GM19099 (cell line): ENCODE measurements around the gene PIGK.

Experiments
- POLR2A ChIP-seq: IDR thresholded peaks from 3 replicates; pipeline ENCODE4 v1.6.1; 2011; ENCODE audit warnings: low read depth; ENCODE audit not compliant: insufficient read length; ENCODE audit errors: extremely low read depth

Gene PIGK

DNA sequence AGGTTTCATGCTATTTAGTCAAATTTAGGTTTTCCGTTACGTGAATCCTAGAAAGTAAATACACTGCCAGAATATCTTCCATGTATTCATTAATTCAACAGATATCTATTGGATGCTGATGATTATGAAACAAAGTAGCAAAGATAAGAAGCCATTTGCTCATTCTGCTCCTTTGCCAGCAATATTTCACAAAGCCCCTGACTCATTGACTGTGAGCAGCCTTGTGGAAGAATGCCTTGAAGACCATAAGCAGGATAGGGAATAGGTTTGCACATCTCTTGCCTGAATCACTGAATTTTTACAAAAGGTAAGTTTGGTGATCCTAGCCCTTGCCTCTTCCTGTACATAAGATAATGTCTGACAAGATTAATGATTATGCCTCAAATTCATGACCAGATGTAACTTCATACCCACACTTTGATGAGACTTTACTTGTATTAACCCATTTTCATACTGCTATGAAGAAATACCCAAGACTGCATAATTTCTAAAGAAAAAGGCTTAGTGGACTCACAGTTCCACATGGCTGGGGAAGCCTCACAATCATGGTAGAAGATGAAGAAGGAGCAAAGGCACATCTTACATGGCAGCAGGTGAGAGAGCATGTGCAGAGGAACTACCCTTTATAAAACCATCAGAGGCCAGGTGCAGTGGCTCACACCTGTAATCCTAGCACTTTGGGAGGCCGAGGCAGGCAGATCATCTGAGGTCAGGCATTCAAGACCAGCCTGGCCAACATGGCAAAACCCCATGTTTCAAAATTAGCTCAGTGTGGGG lies 1.6 kb upstream of the PIGK start:
- no peak for TF ChIP-seq POLR2A

- TF ChIP-seq POLR2A: no peak
Observed at GRCh38 chr1:77218477-77219165, 609 bp downstream of the PIGK start.

DNA sequence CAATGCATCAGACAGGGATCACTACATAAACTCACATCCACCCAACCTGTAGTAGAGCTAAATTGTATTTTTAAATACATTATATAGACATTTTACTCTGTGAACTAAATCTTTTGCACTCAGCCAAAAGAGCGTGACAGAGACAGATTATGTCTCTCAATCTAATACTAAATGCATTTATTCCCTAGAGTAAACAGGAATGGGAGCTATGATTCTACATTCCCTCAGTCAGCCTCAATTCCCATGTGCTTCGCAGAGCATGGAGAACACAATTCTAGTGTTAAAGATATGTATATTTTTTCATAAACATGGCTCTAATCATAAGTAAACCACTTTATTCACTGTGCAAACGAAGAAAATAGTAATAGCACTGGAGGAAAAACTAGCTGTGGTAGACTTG lies 16.5 kb downstream of the PIGK start:
- no peak for TF ChIP-seq POLR2A

GRCh38 chr1:77200806-77201205 lies 18.4 kb downstream of the PIGK start:
- TF ChIP-seq POLR2A: no peak

- TF ChIP-seq POLR2A: no peak
Observed at GRCh38 chr1:77200293-77200692, 18.9 kb downstream of the PIGK start.

- no peak for TF ChIP-seq POLR2A
Observed at GRCh38 chr1:77197351-77197750, 21.9 kb downstream of the PIGK start.

DNA sequence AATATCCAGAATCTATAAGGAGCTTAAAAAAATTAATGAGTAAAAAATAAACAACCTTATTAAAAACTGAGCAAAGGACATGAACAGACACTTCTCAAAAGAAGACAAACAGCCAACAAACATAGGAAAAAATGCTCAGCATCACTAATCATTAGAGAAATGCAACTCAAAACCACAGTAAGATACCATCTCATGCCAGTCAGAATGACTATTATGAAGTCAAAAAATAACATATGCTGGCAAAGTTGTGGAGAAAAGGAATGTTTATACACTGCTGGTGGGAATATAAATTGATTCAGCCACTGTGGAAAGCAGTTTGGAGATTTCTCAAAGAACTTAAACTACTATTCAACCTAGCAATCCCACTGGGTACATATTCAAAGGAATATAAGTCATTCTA lies 25.3 kb downstream of the PIGK start:
- no peak for TF ChIP-seq POLR2A

- TF ChIP-seq POLR2A: no peak
Observed at GRCh38 chr1:77188770-77189169, 30.5 kb downstream of the PIGK start.

DNA sequence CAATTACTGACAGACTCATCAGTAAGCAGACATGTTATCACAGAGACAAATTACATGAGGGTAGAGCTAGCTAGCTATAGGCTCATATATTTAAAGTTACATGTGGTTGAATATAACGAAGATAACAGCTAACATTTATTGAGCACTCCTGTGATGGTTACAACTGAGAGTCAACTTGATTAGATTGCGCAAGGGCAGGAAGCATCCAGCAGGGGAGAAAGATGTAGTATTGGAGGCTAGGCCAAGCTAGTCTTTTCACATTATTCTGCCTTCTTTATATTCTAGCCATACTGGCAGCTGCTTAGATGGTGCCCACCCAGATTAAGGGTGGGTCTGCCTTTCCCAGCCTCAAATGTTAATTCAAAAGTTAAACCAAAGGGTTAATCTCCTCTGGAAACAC lies 37.1 kb downstream of the PIGK start:
- no peak for TF ChIP-seq POLR2A

DNA sequence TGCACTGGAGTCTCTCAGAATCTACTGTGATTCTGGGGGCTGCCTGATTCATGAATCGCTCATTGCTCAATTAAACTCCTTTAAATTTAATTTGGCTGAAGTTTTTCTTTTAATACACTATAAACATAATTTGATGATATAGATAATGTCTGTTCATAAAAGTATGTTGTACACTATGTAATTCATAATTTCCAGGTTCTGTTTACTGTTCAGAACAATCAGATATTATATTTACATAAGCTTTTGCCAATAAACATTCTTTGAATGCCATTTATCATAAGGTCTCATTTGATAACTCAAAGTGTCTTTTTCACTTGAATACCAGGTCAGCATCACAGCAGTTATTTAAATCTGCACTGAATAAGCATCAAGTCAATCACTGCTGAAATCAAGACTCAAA lies 39.6 kb downstream of the PIGK start:
- TF ChIP-seq POLR2A: no peak

DNA sequence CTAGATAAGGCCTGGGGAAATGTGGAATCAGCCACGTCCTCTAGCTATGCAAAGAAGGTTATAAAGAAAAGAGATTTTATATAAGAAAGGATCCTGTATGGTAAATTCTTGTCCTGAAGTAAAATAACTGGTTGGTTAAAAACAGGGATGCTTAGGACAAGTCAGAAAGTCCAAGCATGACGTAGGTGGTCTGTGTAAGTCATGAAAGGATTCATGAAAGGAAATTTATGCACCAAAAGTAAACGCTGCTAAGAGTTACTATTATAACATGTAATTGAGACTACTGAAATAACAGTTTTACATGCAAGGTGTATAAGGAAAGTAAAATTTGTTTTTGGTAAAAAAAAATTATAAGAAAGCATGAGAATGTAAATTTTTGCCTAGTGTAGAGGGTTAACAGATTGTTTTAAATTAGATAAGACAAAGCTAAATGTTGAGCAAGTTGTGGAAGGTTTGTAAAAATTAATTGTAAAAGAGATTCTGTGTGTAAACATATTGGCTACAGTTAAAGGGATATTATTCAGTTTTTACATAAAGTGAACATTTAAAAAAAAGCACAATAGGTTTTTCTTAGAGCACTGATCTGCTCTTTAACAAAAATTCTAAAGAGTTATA lies 43.9 kb downstream of the PIGK start:
- TF ChIP-seq POLR2A: no peak

DNA sequence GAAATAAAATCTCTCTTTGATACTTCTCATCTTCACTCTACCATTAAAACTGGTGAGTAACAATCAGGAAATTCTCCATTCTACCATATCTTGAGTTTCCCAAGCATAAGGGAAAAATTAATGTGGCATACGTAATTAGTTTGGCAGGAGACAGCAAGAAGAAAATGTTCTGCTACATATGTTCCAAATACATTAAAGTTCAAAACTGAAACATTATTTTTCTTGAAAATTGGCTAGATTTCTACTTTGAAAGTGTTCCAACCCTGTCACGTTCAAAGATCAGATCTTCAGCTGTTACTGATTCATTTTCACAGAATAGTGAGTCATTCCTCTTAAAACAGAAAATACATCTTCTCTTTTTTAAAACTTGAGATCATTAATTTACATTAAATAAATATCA lies 48.5 kb downstream of the PIGK start:
- TF ChIP-seq POLR2A: no peak

DNA sequence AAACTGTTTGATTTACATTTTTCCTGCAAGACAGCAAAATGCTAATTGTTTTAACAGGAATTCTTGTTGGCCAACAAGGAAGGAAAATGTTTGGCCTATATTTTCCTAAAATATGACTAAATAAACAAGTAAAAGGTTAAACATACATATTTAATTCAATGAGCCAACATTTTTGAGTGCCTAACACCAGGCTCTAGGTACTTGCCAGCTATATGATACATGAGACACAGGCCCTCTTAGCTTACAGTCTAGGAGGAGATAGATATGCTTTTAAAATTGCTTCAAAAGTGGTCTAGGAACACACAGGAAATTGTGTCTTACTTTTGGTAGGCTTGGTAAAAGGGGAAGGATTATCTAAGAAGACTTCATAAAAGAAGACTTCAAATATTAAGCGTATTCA lies 50.9 kb downstream of the PIGK start:
- no peak for TF ChIP-seq POLR2A

DNA sequence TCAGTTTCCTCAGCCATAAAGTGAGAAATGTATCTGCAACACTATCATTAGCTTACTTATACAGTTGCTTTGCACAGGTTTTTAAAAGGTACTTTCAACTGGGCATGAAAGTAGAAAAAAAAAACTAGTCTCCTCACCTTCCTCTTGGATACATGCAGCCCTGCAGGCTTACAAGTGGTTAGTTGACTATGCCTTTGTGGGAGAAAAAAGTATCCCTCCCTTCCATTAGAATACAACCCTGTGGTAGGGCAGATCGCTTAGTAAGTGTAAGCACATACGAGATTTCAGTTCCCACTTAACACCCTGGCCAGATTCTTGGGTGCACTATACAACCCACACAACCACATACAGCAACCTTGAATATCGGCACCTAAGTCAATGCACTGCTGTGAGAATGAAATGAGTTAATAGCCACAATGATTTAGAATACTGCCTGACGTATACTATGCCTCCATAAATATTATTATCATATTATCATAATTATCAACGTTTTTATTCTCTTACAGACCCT lies 54.7 kb downstream of the PIGK start:
- TF ChIP-seq POLR2A: no peak

GRCh38 chr1:77156214-77156613 lies 63.0 kb downstream of the PIGK start:
- no peak for TF ChIP-seq POLR2A

DNA sequence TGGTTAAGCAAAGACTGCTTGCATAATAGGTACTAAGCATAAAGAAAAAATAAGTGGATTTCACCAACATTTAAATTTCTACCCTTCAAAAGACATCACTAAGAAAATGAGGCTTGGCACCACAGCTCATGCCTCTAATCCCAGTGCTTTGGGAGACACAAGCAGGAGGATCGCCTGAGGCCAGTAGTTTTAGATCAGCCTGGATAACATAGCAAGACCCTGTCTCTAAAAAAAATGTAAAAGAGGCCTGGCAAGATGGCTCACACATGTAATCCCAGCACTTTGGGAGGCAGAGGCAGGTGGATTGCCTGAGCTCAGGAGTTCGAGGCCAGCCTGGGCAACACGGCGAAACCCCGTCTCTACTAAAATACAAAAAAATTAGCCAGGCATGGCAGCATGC lies 73.0 kb downstream of the PIGK start:
- no peak for TF ChIP-seq POLR2A
